Keratinocyte (primary cell): ENCODE measurements around the gene TRAP1. TPM values are rescaled to one million over a fixed set of nuclear protein-coding genes. Genes with fewer than 3 reads are reported as not detected.

ENCODE experiments used
- DNase-seq: peaks from one replicate; pipeline ENCODE4 v3.0.0-alpha.2; 2011; ENCODE audit warnings: low read depth, missing footprints, low spot score
- FAIRE-seq: peaks from 2 replicates; lab custom pipeline; 2011; peaks lifted over from hg19 to GRCh38; lab: Jason Lieb, UNC
- H2AFZ ChIP-seq: 2 replicates; pipeline ENCODE4 v1.6.0; 2012; ENCODE audit warnings: low read length, control low read depth, inconsistent platforms; ENCODE audit not compliant: control insufficient read depth
- H3K27ac ChIP-seq: 2 replicates; pipeline ENCODE4 v1.5.1; 2011; ENCODE audit warnings: low read length; ENCODE audit not compliant: control insufficient read depth, insufficient read depth
- H3K27me3 ChIP-seq: 3 replicates; pipeline ENCODE4 v1.6.0; 2011; ENCODE audit warnings: low read length; ENCODE audit not compliant: control insufficient read depth, insufficient read depth; ENCODE audit errors: extremely low read depth
- H3K36me3 ChIP-seq, 2 experiments: 2 replicates in 1 of 2; 3 replicates in 1 of 2; pipeline ENCODE4 v1.5.1; 2011; ENCODE audit warnings: low read length in 2 of 2, mild to moderate bottlenecking in 1 of 2; ENCODE audit not compliant: control insufficient read depth in 2 of 2, insufficient read depth in 2 of 2; ENCODE audit errors: extremely low read depth in 1 of 2
- H3K4me1 ChIP-seq: 3 replicates; pipeline ENCODE4 v1.5.1; 2011; ENCODE audit warnings: low read length; ENCODE audit not compliant: control insufficient read depth, insufficient read depth; ENCODE audit errors: extremely low read depth
- H3K4me2 ChIP-seq: 3 replicates; pipeline ENCODE4 v1.6.0; 2011; ENCODE audit warnings: low read depth, low read length; ENCODE audit not compliant: control insufficient read depth, insufficient read depth; ENCODE audit errors: extremely low read depth
- H3K4me3 ChIP-seq, 3 experiments: fragments of 200-600 bp in 1 of 3; sonication (generic) in 1 of 3; 2 replicates in 2 of 3; 3 replicates in 1 of 3; pipeline ENCODE4 v1.5.1; 2011 to 2016; ENCODE audit warnings: low read length in 3 of 3, mild to moderate bottlenecking in 3 of 3, control low read depth in 2 of 3, inconsistent platforms in 1 of 3, low read depth in 1 of 3, mixed read lengths in 1 of 3, mixed run types in 1 of 3, moderate library complexity in 1 of 3; ENCODE audit not compliant: control insufficient read depth in 2 of 3, insufficient read depth in 2 of 3; ENCODE audit errors: extremely low read depth in 1 of 3
- H3K79me2 ChIP-seq: 2 replicates; pipeline ENCODE4 v1.6.0; 2012; ENCODE audit warnings: low read length; ENCODE audit not compliant: control insufficient read depth, insufficient read depth
- H3K9ac ChIP-seq: 3 replicates; pipeline ENCODE4 v1.6.0; 2011; ENCODE audit warnings: low read length; ENCODE audit not compliant: control insufficient read depth, insufficient read depth; ENCODE audit errors: extremely low read depth
- H3K9me1 ChIP-seq: 3 replicates; pipeline ENCODE4 v1.6.0; 2011; ENCODE audit warnings: low read length; ENCODE audit not compliant: control insufficient read depth, insufficient read depth; ENCODE audit errors: extremely low read depth
- H3K9me3 ChIP-seq: 2 replicates; pipeline ENCODE4 v1.5.1; 2012; ENCODE audit warnings: low read depth, low read length; ENCODE audit not compliant: control insufficient read depth
- H4K20me1 ChIP-seq: 3 replicates; pipeline ENCODE4 v1.6.0; 2011; ENCODE audit warnings: low read length; ENCODE audit not compliant: control insufficient read depth, insufficient read depth; ENCODE audit errors: extremely low read depth
- CTCF ChIP-seq, 3 experiments: IDR thresholded peaks in 1 of 3; conservative IDR thresholded peaks in 1 of 3; optimal IDR thresholded peaks in 1 of 3; 2 replicates in 2 of 3; 3 replicates in 1 of 3; pipeline versions ENCODE3 to v1.5.1; 2011; ENCODE audit warnings: low read length in 3 of 3, mild to moderate bottlenecking in 3 of 3, moderate library complexity in 2 of 3, control low read depth in 1 of 3, inconsistent platforms in 1 of 3; ENCODE audit not compliant: insufficient read depth in 2 of 3; ENCODE audit errors: extremely low read depth in 1 of 3
- EZH2 ChIP-seq: IDR thresholded peaks from one replicate; pipeline ENCODE4 v1.6.1; 2012; ENCODE audit warnings: inconsistent platforms, mild to moderate bottlenecking, low read length, moderate library complexity
- dilution Hi-C: fragments of 300-500 bp; cut with MboI; formaldehyde crosslinking; loops from one replicate; pipeline ENCODE4 v1.7.0; 2020; ENCODE audit warnings: low sequenced_read_pairs; ENCODE audit not compliant: extremely low pct_ligation_motif_present
- polyA plus RNA-seq, 5 experiments: library from polyadenylated mRNA; depleted of rRNA in 3 of 5; stranded (reverse) in 3 of 5; stranded (forward) in 1 of 5; unstranded in 1 of 5; fragments of >200 nt; gene quantifications; 1 replicate in 1 of 5; 2 replicates in 3 of 5; 3 replicates in 1 of 5; pipeline versions ENCODE4 v1.2.1 to v1.2.3, GENCODE V29; 2011 to 2012; ENCODE audit warnings: missing spikeins in 2 of 5, low read depth in 1 of 5, low replicate concordance in 1 of 5

Gene TRAP1
- polyA plus RNA-seq, 1 donor (not counting 4 experiments of a cell fraction or from before 2014, with no cell fraction given): 106 TPM

- H4K20me1 ChIP-seq: no peaks in the 10 kb centered on the region
- H3K4me1 ChIP-seq: peaks cover 10% of the 10 kb centered on the region
- H2AFZ ChIP-seq: no peak overlapping the region
- no peak overlapping the region for H3K9ac ChIP-seq
- H3K9me3 ChIP-seq: no peaks in the 10 kb centered on the region
- DNase-seq: no peak
- dilution Hi-C loops: no loop called here
- no peak overlapping the region for H3K4me3 ChIP-seq
- FAIRE-seq: no peak
- no peaks in the 10 kb centered on the region for H3K27me3 ChIP-seq
- no peak overlapping the region for H3K27ac ChIP-seq
- H3K36me3 ChIP-seq: no peaks in the 10 kb centered on the region
- no peak for TF ChIP-seq EZH2
- TF ChIP-seq CTCF (optimal IDR thresholded peaks at IDR 0.05 in 1 of 3, IDR thresholded peaks at IDR 0.05 in 1 of 3, conservative IDR thresholded peaks at IDR 0.05 in 1 of 3; ENCODE audit: extremely low read depth in 1 of 3, insufficient read depth in 2 of 3, low read length in 3 of 3): no peak
- H3K4me2 ChIP-seq: no peak overlapping the region
- peaks cover 32% of the 10 kb centered on the region for H3K79me2 ChIP-seq
- peaks cover under 1% of the 10 kb centered on the region for H3K9me1 ChIP-seq
Observed at GRCh38 chr16:3718628-3719027, 1.3 kb upstream of the TRAP1 start.

GRCh38 chr16:3718019-3718391, 681 bp upstream of the TRAP1 start:
- no peaks in the 10 kb centered on the region for H3K27me3 ChIP-seq
- DNase-seq (no peak), FAIRE-seq (no peak)
- peaks cover 0 to under 1% of the 10 kb centered on the region in 2 experiments for H3K36me3 ChIP-seq
- no peaks in the 10 kb centered on the region for H3K9me3 ChIP-seq
- peaks cover 2% of the 10 kb centered on the region for H3K9me1 ChIP-seq
- peak overlapping the region; percentile 91 for H3K4me2 ChIP-seq
- peak overlapping the region; percentile 96 for H2AFZ ChIP-seq
- no peaks in the 10 kb centered on the region for H4K20me1 ChIP-seq
- peak overlapping the region; percentile 86 to 93 (median 90) for H3K4me3 ChIP-seq
- H3K27ac ChIP-seq: peak overlapping the region; percentile 89
- H3K9ac ChIP-seq: peak overlapping the region; percentile 95
- H3K79me2 ChIP-seq: peaks cover 38% of the 10 kb centered on the region
- dilution Hi-C loops: no loop called here
- peaks cover 10% of the 10 kb centered on the region for H3K4me1 ChIP-seq
- TF ChIP-seq EZH2 (no peak), CTCF (optimal IDR thresholded peaks at IDR 0.05 in 1 of 3, IDR thresholded peaks at IDR 0.05 in 1 of 3, conservative IDR thresholded peaks at IDR 0.05 in 1 of 3; ENCODE audit: extremely low read depth in 1 of 3, insufficient read depth in 2 of 3, low read length in 3 of 3) (no peak)
